SH-SY5Y (cell line): ENCODE results near the gene CCDC97.

ENCODE experiments used
- GATA2 ChIP-seq: IDR thresholded peaks from 2 replicates; pipeline ENCODE4 v1.6.1; 2011; ENCODE audit warnings: mild to moderate bottlenecking, low read depth, low read length
- GATA3 ChIP-seq: IDR thresholded peaks from 2 replicates; pipeline ENCODE4 v1.6.1; 2011; ENCODE audit warnings: low read depth, mild to moderate bottlenecking, low read length, moderate library complexity

DNA sequence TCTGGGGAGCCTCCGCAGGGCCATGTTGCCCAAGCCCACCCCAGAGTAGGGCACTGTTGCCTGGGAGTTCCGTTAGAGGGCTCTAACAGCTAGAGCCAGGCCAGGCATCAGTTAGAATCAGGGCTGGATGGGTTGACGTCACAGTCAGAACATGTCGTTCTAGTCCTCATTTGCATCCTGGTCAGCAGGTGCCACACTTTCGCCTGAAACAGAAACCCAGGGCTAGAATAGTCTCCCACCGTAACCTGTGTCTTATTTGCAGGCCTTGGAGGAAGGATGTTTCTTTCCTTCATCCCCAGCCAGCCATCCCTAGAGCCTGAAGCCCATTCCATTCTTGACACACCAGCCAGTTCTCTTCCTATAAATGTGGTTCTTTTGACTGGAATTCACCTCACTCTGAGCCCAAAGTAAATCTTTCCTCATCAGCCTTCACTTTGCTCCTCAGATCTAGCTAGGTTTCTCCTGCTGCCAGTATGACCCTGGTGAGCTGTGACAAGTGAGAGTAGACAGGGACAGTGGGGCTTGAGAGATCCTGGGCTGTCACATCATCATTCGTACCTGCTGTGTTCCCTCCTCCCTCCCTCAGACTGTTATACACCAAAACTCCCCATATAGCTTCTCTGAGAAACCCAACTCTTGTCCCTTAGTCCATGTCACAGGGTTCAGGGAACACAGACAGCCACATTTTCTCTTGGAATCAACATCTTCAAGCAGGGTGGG, 12.2 kb upstream of the CCDC97 start:
- TF ChIP-seq GATA2 (no peak), GATA3 (no peak)
